ENCODE data around the gene CCDC28B. TPM values are rescaled to one million over a fixed set of nuclear protein-coding genes. Genes with fewer than 3 reads are reported as not detected.

CCDC28B gene
- total and polyA plus RNA-seq, 5 experiments from 2014 or later: 6.5 to 17.3 (median 15.4) TPM

GRCh38 chr1:32208469-32208868 lies 8.1 kb downstream of the CCDC28B start:
- H3K4me1 Mint-ChIP-seq: peaks cover 7 to 26% (median 13%) of the 10 kb centered on the region in 4 donors
- no peaks in the 10 kb centered on the region for H3K27me3 Mint-ChIP-seq
- peak overlapping the region in 2 of 10 donors; percentile 42 to 60 for H3K27ac Mint-ChIP-seq
- H3K36me3 Mint-ChIP-seq: peaks cover 0 to 1% (median 0%) of the 10 kb centered on the region in 3 donors
- POLR2A ChIA-PET: interaction anchor here (1.4 to 1.5 kb wide), 2 partner anchors 11 to 29 kb away, joined by 4 read pairs; partner anchors contain the start of gene TXLNA
- ATAC-seq (no peak), DNase-seq (no peak)
- H3K4me3 Mint-ChIP-seq: no peak overlapping the region
- H3K9me3 Mint-ChIP-seq: no peaks in the 10 kb centered on the region

DNA sequence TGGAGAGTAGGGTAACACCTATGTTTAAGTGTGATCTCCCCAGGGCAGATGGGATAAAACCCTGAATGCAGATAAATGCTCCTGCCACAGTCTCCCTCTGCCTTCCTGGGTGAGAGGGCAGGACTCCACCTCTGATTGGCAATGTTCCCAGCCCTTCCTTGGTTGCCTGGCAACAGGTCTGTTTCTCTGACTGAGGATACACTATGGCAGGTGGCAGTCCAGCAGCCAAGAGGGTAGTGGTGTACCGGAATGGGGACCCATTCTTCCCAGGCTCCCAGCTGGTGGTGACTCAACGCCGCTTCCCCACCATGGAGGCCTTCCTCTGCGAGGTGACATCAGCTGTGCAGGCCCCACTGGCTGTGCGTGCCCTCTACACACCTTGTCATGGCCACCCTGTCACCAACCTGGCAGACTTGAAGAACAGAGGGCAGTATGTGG lies 8.5 kb downstream of the CCDC28B start, which contains the start of gene DCDC2B:
DCDC2B (plus strand) TSS at position 199 of the 438 bp plus-strand sequence; CDS start at position 204, 5 bp downstream.
- Mint-ChIP-seq H3K4me3 (no peak within 1 kb of the TSS), H3K9me3 (no peaks in the 10 kb centered on the region), H3K36me3 (no peaks in the 10 kb centered on the region), H3K27me3 (no peaks in the 10 kb centered on the region), H3K4me1 (peaks cover 6 to 22% (median 12%) of the 10 kb centered on the region in 4 donors), H3K27ac (peak within 1 kb of the TSS in 5 of 10 donors; percentile 44 to 72 (median 50))
- DNase-seq (no peak), ATAC-seq (no peak)
- POLR2A ChIA-PET: interaction anchor here (1.4 kb wide), 1 partner anchor 11 kb away, joined by 4 read pairs; no protein-coding TSS in a partner anchor

- ATAC-seq: peak; percentile 90 to 92
- Mint-ChIP-seq H3K36me3 (peaks cover 0 to 29% (median 3%) of the 10 kb centered on the region in 3 donors), H3K27ac (peak overlapping the region in 6 of 10 donors; percentile 22 to 80 (median 55)), H3K27me3 (no peaks in the 10 kb centered on the region), H3K4me3 (no peak overlapping the region), H3K4me1 (peaks cover 7 to 22% (median 16%) of the 10 kb centered on the region in 4 donors), H3K9me3 (no peaks in the 10 kb centered on the region)
- POLR2A ChIA-PET: interaction anchor here (0.6 to 4.0 kb wide), 20 partner anchors 10 to 144 kb away, joined by 3 to 17 read pairs (median 4); partner anchors contain the start of genes CCDC28B, HDAC1, IQCC and KPNA6
- peak; percentile 34 to 76 (median 46) for DNase-seq
Measured at GRCh38 chr1:32215629-32216480, 15.5 kb downstream of the CCDC28B start.

DNA sequence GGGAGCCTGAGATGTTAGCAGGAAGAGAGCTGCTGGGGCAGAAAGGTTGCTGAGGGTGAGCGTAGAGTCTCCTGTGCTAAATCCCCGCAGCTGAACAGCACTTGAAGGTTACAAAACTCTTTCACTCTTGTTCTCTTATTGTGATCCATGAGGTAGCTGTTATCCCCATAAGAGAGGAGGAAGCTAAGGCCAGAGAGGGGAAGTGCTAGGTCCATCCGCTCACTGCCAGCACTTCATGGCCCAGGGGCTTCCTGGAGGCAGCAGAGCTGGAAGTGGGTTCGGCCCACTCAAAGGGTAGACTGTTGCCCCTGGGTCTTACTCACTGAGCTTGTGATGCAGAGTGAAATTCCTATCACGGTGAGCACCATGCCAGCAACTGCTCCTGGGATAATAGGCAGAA lies 16.2 kb downstream of the CCDC28B start:
- DNase-seq (no peak), ATAC-seq (no peak)
- H3K27ac Mint-ChIP-seq: peak overlapping the region in 2 of 10 donors; percentile 28 to 80
- H3K9me3 Mint-ChIP-seq: no peaks in the 10 kb centered on the region
- H3K4me3 Mint-ChIP-seq: no peak overlapping the region
- peaks cover 0 to 29% (median 3%) of the 10 kb centered on the region in 3 donors for H3K36me3 Mint-ChIP-seq
- peaks cover 10 to 29% (median 23%) of the 10 kb centered on the region in 4 donors for H3K4me1 Mint-ChIP-seq
- H3K27me3 Mint-ChIP-seq: no peaks in the 10 kb centered on the region
- POLR2A ChIA-PET: interaction anchor here (0.8 to 4.0 kb wide), 11 partner anchors 10 to 143 kb away, joined by 3 to 17 read pairs (median 7); partner anchors contain the start of genes HDAC1, IQCC, MARCKSL1 and TXLNA

DNA sequence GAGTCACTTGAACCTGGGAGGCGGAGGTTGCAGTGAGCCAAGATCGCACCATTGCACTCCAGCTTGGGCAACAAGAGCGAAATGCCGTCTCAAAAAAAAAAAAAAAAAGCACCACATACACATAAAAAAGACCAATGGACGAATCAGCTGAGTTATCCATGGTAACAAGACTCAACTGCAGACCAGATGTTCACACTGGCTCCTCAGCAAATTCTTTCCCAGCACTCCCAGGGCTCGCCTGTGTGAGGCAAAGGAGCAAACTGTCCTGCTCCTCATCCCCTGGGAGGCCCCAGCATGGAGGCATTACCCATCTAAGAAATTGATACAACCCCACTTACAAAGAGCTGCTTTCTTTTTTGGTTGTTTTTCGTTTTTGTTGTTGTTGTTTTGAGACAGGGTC lies 18.6 kb downstream of the CCDC28B start:
- Mint-ChIP-seq H3K4me3 (peak overlapping the region in 2 of 10 donors; percentile 14 to 45), H3K4me1 (peaks cover 13 to 50% (median 40%) of the 10 kb centered on the region in 4 donors), H3K27me3 (no peaks in the 10 kb centered on the region), H3K9me3 (no peaks in the 10 kb centered on the region), H3K27ac (peak overlapping the region in 3 of 10 donors; percentile 29 to 53 (median 31)), H3K36me3 (peaks cover 0 to 31% (median 3%) of the 10 kb centered on the region in 3 donors)
- ATAC-seq (no peak), DNase-seq (no peak)
- POLR2A ChIA-PET: interaction anchor here (0.6 to 50.5 kb wide), 3 partner anchors 40 to 171 kb away, joined by 3 to 2080 read pairs (median 3); partner anchors contain the start of genes FAM167B, HDAC1, LCK and TXLNA

DNA sequence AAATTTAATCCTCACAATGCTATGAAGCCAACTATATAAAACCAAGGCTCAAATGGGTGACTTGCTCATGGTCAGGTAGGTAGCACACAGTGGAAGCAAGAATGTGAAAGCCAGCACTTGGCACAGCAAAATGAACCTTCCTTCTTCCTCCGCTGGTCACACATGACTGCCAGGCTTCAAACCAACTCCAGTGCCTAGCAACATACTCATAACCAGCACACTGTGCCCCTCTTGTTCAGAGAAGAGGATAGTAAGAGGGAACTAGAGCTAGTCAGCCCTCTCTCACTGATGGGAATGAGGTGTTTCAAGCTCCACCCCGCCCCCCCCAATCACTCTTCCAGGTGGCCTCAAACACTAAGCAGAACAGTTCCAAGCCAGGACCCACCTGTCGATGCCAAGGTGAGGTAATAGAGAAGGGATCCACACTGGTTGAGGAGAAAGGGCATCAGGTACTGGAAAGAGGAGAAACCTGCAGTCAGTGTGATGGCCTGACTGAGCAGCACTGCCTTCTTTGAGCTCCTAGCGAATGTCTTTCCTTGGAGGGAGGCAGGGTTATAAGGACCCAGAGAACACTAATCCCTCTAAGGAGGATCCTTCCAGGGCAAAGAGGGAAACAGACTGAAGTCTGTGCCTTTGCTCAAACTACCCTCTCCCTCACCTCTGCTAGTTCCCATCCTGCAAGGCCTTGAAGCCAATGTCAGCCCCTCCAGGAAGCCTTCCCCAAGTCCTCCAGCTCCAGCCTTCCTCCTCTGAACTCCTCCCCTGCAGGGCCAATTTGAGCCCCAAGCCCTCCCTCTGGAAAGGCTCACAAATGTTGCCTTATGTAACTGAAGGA lies 20.6 kb downstream of the CCDC28B start:
- no peaks in the 10 kb centered on the region for H3K9me3 Mint-ChIP-seq
- ATAC-seq (no peak), DNase-seq (no peak)
- peaks cover 0 to 41% (median 3%) of the 10 kb centered on the region in 3 donors for H3K36me3 Mint-ChIP-seq
- peak overlapping the region; percentile 95 to 100 (median 99) for H3K27ac Mint-ChIP-seq
- peaks cover 17 to 55% (median 44%) of the 10 kb centered on the region in 4 donors for H3K4me1 Mint-ChIP-seq
- POLR2A ChIA-PET: interaction anchor here (0.9 to 50.5 kb wide), 6 partner anchors 15 to 101 kb away, joined by 3 to 2080 read pairs (median 4); partner anchors contain the start of genes FAM167B, HDAC1, IQCC and LCK
- no peaks in the 10 kb centered on the region for H3K27me3 Mint-ChIP-seq
- H3K4me3 Mint-ChIP-seq: peak overlapping the region; percentile 90 to 99 (median 96)

DNA sequence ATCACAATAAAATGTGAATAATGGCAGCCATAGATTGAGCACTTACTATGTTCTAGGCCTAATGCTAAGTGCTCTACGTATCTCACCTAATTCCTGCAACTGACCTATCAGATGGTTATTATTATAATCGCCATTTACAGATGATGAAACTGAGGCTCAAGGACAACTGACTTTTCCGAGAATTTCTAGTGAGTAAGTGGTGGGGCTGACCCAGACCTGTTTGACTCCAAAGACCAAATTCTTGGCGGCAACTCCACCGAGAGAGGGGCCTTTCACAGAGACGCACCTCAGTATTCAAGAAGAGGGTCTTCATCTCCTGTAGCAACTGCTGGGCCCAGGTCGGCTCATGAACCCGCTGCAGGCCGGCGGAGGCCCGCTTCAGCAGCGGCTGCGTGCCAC lies 21.2 kb downstream of the CCDC28B start:
- Mint-ChIP-seq H3K27ac (peak overlapping the region; percentile 95 to 100 (median 99)), H3K4me3 (peak overlapping the region; percentile 90 to 99 (median 96)), H3K9me3 (no peaks in the 10 kb centered on the region), H3K4me1 (peaks cover 14 to 53% (median 41%) of the 10 kb centered on the region in 4 donors), H3K27me3 (no peaks in the 10 kb centered on the region), H3K36me3 (peaks cover 0 to 44% (median 0%) of the 10 kb centered on the region in 3 donors)
- DNase-seq (no peak), ATAC-seq (no peak)
- POLR2A ChIA-PET: interaction anchor here (0.9 to 50.5 kb wide), 6 partner anchors 16 to 115 kb away, joined by 3 to 2080 read pairs (median 6); partner anchors contain the start of genes FAM167B, HDAC1, IQCC and LCK

- Mint-ChIP-seq H3K27ac (peak within 1 kb of the TSS; percentile 95 to 100 (median 99)), H3K27me3 (no peaks in the 10 kb centered on the region), H3K4me3 (peak within 1 kb of the TSS; percentile 90 to 99 (median 96)), H3K4me1 (peaks cover 14 to 53% (median 41%) of the 10 kb centered on the region in 4 donors), H3K36me3 (peaks cover 0 to 44% (median 0%) of the 10 kb centered on the region in 3 donors), H3K9me3 (no peaks in the 10 kb centered on the region)
- peak; percentile 89 to 95 for ATAC-seq
- DNase-seq: peak; percentile 75 to 95 (median 90)
- POLR2A ChIA-PET: interaction anchor here (0.5 to 50.5 kb wide), 7 partner anchors 16 to 564 kb away, joined by 3 to 2080 read pairs (median 7); partner anchors contain the start of genes FAM167B, HDAC1, IQCC and LCK
Measured at GRCh38 chr1:32221980-32222755, 21.8 kb downstream of the CCDC28B start, which contains the start of the genes EIF3I and TMEM234. Gene EIF3I (plus strand): TSS chr1:32222407. CDS start chr1:32222442, 35 bp downstream. Gene TMEM234 (minus strand): TSS chr1:32222353. CDS start chr1:32222322, 31 bp downstream.

GRCh38 chr1:32223683-32224082 lies 23.3 kb downstream of the CCDC28B start:
- H3K9me3 Mint-ChIP-seq: no peaks in the 10 kb centered on the region
- peak overlapping the region; percentile 90 to 99 (median 96) for H3K4me3 Mint-ChIP-seq
- H3K4me1 Mint-ChIP-seq: peaks cover 17 to 58% (median 46%) of the 10 kb centered on the region in 4 donors
- POLR2A ChIA-PET: interaction anchor here (0.5 to 50.5 kb wide), 6 partner anchors 16 to 151 kb away, joined by 3 to 2080 read pairs (median 6); partner anchors contain the start of genes FAM167B, HDAC1, LCK and MARCKSL1
- H3K27ac Mint-ChIP-seq: peak overlapping the region; percentile 58 to 100 (median 98)
- H3K27me3 Mint-ChIP-seq: no peaks in the 10 kb centered on the region
- no peak for DNase-seq
- H3K36me3 Mint-ChIP-seq: peaks cover 0 to 46% (median 4%) of the 10 kb centered on the region in 3 donors
- no peak for ATAC-seq

DNA sequence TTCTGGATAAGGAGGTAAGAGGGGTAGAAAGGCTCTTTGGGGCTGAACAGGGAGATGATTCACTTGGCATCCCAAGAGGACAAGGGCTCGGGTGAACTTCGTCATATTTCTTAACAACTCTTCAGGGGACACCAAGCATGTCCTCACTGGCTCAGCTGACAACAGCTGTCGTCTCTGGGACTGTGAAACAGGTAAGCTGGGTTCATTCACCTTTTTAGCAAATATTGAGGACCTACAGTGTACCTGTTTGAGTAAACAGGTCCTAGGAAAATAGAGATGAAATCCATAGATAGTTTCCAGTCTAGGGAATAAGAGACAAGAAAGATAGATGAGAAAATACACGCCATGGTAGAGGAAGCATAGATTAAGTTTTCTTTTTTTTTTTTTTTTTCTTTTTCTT lies 23.9 kb downstream of the CCDC28B start:
- H3K9me3 Mint-ChIP-seq: no peaks in the 10 kb centered on the region
- H3K4me3 Mint-ChIP-seq: peak overlapping the region; percentile 50 to 99 (median 94)
- H3K4me1 Mint-ChIP-seq: peaks cover 17 to 58% (median 45%) of the 10 kb centered on the region in 4 donors
- POLR2A ChIA-PET: interaction anchor here (0.6 to 50.5 kb wide), 3 partner anchors 46 to 146 kb away, joined by 3 to 2080 read pairs (median 3); partner anchors contain the start of genes FAM167B, HDAC1, LCK and MARCKSL1
- H3K36me3 Mint-ChIP-seq: peaks cover 0 to 52% (median 8%) of the 10 kb centered on the region in 3 donors
- no peak for DNase-seq
- H3K27me3 Mint-ChIP-seq: no peaks in the 10 kb centered on the region
- H3K27ac Mint-ChIP-seq: peak overlapping the region in 9 of 10 donors; percentile 58 to 100 (median 97)
- no peak for ATAC-seq

Data from naive thymus-derived CD8-positive, alpha-beta T cell (primary cell).